ENCODE results near the gene SERPINA4.

DNA sequence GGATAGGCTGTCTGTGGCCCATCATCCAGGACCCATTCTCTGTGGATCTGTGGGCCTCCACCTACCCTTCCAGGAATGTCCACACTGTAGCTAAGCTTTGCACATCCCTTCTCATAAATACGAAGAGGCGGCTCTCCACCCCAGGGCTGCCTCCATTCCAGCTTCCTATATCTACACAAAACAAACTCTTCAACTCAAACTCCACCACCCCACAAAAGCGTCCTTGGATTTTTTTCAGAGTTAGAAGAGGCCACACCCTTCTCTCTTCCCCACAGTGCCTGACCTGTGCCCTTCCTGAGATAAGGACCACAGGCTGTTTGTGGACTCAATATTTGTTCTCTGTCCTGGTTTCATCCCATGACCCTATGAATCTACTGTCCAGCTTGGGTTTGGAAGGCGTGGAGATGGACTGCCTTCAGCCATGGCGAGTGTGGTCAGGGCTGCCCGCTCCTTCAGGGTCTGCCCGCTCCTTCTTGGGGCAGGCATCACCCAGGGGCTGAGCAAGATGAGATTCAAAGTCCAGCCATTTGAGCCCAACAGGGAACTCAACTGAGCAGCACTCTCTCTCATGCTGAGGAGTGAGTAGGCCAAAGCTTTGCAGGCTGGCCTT, 39.0 kb upstream of the SERPINA4 start:
- TF ChIP-seq, protein P1, sequence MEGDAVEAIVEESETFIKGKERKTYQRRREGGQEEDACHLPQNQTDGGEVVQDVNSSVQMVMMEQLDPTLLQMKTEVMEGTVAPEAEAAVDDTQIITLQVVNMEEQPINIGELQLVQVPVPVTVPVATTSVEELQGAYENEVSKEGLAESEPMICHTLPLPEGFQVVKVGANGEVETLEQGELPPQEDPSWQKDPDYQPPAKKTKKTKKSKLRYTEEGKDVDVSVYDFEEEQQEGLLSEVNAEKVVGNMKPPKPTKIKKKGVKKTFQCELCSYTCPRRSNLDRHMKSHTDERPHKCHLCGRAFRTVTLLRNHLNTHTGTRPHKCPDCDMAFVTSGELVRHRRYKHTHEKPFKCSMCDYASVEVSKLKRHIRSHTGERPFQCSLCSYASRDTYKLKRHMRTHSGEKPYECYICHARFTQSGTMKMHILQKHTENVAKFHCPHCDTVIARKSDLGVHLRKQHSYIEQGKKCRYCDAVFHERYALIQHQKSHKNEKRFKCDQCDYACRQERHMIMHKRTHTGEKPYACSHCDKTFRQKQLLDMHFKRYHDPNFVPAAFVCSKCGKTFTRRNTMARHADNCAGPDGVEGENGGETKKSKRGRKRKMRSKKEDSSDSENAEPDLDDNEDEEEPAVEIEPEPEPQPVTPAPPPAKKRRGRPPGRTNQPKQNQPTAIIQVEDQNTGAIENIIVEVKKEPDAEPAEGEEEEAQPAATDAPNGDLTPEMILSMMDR (conservative IDR thresholded peaks at IDR 0.05) = no peak
- TF ChIP-seq EZH2 (IDR thresholded peaks at IDR 0.05; ENCODE audit: low read depth) = no peak

All from PC-9 (cell line).